ENCODE results near the gene MPHOSPH8.

The MPHOSPH8 gene

DNA sequence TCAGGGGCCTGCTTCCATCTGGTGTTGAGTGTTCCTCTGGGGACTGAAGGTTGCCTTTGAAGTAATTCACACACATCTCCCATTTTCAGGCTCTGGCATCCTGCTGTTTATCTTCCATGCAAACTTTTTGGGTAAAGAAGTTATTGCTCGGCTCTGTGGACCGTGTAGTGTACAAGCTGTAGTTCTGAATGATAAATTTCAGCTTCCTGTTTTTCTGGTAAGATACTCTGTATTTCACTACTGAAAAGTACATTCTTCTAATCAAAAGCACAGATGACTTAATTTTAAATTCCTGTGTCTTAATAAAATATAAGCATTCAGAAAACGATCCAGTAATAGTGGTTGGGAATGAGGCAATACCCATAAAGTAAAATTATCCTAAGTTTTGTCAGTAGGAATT is 36.7 kb downstream of the MPHOSPH8 start:
- TF ChIP-seq, protein P1, sequence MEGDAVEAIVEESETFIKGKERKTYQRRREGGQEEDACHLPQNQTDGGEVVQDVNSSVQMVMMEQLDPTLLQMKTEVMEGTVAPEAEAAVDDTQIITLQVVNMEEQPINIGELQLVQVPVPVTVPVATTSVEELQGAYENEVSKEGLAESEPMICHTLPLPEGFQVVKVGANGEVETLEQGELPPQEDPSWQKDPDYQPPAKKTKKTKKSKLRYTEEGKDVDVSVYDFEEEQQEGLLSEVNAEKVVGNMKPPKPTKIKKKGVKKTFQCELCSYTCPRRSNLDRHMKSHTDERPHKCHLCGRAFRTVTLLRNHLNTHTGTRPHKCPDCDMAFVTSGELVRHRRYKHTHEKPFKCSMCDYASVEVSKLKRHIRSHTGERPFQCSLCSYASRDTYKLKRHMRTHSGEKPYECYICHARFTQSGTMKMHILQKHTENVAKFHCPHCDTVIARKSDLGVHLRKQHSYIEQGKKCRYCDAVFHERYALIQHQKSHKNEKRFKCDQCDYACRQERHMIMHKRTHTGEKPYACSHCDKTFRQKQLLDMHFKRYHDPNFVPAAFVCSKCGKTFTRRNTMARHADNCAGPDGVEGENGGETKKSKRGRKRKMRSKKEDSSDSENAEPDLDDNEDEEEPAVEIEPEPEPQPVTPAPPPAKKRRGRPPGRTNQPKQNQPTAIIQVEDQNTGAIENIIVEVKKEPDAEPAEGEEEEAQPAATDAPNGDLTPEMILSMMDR (IDR thresholded peaks at IDR 0.05; ENCODE audit: extremely low read depth, missing control alignments): no peak
- no peak for DNase-seq (ENCODE audit: low spot score)

DNA sequence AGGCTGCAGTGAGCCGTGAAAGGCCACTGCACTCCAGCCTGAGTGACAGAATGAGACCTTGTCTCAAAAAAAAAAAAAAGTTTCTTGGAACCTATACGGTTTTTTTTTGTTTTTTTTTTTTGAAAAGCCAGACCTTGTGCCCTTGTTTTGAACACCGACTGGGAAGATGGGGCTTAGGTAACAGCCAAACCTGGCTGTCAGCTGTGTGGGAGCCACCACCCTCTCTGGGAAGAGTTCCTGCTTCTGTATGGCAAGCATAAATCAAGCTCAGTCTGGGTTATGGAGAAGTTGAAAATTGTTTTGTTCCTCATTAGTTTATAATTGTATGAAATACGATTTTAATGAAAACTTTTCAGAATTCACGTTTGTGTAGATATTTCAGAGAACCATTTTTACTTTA is 39.5 kb downstream of the MPHOSPH8 start:
- TF ChIP-seq, protein P1 (IDR thresholded peaks at IDR 0.05; ENCODE audit: extremely low read depth, missing control alignments): no peak
- DNase-seq (ENCODE audit: low spot score): no peak

DNA sequence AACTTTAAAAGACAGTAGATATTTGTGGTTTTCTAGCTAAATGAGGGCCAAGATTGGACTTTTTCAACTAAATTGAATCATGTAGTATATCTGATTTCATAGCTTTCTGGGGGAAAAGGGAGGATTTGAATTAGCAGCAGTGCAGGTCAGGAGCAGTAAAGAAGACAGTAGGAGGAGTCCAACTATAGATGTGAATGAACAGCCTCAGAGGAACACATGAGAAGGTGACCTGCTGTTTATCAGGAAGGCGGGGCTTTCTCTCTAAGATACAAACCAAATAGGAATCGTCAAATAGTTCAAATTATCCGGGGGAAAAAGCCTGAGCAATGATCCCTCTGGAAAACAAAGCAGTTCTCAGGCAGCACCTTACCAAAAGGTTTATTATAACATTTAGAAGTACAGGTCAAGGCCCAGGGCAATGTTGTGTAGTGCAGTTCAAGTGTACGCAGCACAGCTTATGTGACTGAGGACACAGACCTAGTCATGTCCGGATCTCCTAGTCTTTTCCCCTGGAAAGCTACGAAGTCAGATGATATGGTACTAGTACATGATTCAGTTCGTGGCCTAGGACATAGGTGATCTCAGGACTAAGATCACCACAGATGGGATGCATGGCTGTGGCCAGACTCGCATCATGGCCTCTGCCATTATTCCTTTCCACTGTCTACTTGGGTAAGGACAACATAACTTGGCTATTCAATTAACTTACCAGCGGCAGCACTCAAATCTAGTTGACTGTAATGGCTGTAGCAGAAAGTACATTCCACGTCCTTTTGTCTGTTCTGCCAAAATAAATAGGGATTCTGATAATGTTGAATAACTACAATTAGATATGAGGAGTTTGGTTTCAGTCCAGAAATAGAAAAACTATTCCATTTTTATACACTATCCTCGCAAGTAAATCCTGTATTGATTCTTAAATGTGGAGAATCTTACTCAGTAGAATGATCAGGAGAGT is 40.3 kb downstream of the MPHOSPH8 start:
- DNase-seq (ENCODE audit: low spot score): no peak

GRCh38 chr13:19674898-19675297 is 41.4 kb downstream of the MPHOSPH8 start:
- DNase-seq (ENCODE audit: low spot score): no peak
- TF ChIP-seq, protein P1 (IDR thresholded peaks at IDR 0.05; ENCODE audit: extremely low read depth, missing control alignments): no peak

More for the DNA sequence above, 40.3 kb downstream of the MPHOSPH8 start:
- TF ChIP-seq, protein P1 (IDR thresholded peaks at IDR 0.05; ENCODE audit: extremely low read depth, missing control alignments): no peak

DNA sequence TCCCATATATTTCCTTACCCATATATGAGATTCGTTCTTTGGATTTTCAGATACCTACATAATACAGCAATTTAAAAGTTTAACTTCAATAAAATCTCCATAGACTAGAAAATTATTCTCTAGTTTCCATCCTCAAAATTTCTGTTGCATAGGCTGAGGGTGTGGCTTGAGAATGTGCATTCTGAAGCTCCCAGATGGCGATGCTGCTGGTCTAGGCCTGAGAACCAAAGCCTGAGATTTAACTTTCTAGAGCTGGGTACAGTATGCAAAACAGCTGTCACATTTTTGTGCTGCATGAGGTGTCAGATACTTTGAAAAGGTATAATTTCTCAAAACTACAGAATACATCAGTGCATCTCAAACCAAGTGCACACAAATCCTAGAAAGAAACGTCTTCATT is 42.7 kb downstream of the MPHOSPH8 start:
- TF ChIP-seq, protein P1 (IDR thresholded peaks at IDR 0.05; ENCODE audit: extremely low read depth, missing control alignments): no peak
- DNase-seq (ENCODE audit: low spot score): no peak

DNA sequence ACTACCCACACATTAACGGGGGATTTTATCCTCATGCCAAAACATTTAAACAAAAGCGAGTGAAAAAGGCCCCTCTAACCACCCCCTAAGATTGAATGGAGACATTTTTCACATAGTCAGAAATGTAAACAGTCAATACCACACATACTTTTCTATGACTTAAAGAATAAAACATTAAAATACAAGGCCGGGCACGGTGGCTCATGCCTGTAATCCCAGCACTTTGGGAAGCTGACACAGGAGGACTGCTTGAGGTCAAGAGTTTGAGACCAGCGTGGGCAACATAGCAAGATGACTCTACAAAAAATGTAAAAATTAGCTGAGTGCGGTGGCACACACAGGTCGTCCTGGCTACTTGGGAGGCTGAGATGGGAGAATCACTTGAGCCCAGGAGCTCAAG is 47.3 kb downstream of the MPHOSPH8 start:
- TF ChIP-seq, protein P1 (IDR thresholded peaks at IDR 0.05; ENCODE audit: extremely low read depth, missing control alignments): no peak
- no peak for DNase-seq (ENCODE audit: low spot score)

DNA sequence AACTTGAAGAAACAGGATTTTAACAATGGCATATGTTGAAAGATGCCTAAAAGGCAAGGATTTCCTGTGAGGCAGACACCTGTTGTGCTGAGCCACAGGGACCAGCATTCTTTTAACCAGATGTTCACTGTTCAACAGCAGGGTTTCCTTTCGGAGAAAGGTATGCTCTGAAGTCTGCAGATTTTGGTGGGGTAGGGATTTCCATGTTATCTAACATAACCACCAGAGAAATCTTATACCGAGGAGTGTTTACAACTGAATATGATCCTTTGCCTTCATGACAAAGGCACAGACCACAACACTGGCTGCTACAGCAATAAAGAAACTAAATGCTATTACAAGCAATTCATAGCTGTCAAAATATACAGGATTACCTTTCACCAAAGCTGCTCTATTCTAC is 48.1 kb downstream of the MPHOSPH8 start:
- TF ChIP-seq, protein P1 (IDR thresholded peaks at IDR 0.05; ENCODE audit: extremely low read depth, missing control alignments): no peak
- DNase-seq (ENCODE audit: low spot score): no peak

Measured in GM20000 (cell line).